ENCODE data around the gene TPRG1L.

Gene TPRG1L

DNA sequence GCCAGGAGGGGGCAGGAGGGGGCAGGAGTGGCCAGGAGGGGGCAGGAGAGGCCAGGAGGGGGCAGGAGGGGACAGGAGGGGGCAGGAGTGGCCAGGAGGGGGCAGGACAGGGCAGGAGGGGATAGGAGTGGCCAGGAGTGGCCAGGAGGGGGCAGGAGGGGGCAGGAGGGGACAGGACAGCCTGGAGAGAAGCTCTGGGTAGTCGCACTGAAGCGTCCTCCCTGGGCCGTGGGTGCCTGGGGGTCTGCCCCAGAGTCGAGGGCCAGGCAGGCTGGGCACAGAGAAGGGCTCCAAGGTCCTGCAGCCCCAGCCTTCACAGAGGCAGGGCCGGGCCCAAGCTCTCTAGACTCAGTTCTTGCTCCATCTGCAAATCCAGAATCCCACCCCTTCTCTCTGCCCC is 36.4 kb upstream of the TPRG1L start:
- TF ChIP-seq CTCF (IDR thresholded peaks at IDR 0.05; ENCODE audit: insufficient read depth, missing control alignments): no peak
- FAIRE-seq: no peak

DNA sequence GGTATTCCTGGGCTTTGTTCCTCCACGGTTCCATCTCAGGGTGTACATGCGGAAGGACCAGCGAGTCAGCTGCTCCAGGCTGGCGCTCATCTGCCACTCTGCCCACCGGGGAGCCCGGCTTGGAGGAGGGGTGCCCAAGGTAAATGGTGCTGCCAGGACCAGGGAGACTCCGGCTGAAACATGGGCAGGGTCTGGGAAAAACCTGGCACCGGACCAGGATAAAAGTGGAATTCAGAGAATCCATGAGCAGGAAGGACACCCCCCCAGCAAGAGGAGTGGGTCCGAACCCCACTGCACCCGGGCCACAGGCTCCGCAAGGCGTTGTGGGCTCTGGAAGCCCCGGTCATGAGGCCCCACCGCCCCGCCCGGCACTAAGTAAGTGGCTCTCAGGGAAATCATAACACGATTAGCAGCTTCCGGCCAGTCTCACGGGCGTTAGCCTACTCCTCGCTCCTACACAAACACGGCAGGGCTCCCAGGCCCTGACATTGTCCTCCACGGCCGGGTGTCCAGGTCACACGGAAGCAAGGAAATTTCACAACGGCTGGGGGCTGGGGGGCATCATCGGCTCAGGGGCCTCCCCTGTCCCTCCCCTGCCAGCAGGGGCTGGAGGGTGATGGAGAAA is 34.6 kb upstream of the TPRG1L start:
- no peak for DNase-seq (ENCODE audit: insufficient read length, low spot score)
- no peak for TF ChIP-seq CTCF (IDR thresholded peaks at IDR 0.05; ENCODE audit: insufficient read depth, missing control alignments)
- FAIRE-seq: no peak

More for the DNA sequence above, 36.4 kb upstream of the TPRG1L start:
- no peak for DNase-seq (ENCODE audit: insufficient read length, low spot score)

DNA sequence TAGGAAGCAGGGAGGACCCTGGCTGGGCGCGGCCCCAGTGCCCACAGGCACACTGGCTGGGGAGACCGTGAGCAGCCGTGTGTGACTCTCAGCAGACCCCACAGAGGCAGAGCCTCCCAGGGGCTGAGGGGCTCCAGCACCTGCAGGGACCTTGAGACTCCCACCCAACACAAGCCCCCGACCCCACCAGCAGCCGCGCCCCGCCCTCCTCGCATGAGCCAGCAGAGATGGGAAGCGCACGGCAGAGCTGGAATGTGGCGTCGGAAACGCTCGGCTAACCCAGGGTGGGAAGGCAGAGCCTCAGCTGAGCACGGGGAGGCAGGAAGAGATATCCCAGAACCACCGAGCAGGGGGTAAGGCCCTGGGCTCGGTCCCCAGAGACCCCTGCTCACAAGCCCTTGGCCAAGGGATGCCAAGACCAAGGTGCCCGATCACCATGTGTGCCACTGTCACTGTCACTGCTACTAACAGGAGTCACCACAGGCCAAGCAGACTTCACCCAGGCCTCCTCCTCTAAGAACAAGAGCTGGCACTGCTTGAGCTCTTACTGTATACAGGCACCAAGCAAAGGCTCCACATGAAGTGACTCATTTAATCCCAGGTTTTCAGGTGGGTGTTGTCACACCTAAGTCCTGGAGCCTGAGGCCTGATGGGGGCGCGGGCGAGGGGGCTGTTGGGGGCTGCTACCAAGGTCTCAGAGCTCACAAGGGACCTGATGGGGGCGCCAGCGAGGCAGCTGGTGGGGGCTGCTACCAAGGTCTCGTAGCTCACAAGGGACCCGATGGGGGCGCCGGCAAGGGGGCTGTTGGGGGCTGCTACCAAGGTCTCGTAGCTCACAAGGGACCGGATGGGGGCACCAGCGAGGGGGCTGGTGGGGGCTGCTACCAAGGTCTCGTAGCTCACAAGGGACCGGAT is 33.6 kb upstream of the TPRG1L start:
- no peak for TF ChIP-seq CTCF (IDR thresholded peaks at IDR 0.05; ENCODE audit: insufficient read depth, missing control alignments)
- FAIRE-seq: no peak
- DNase-seq (ENCODE audit: insufficient read length, low spot score): no peak

GRCh38 chr1:3593334-3593733 is 31.5 kb upstream of the TPRG1L start:
- FAIRE-seq (no peak), DNase-seq (ENCODE audit: insufficient read length, low spot score) (no peak)
- TF ChIP-seq CTCF (IDR thresholded peaks at IDR 0.05; ENCODE audit: insufficient read depth, missing control alignments): no peak

DNA sequence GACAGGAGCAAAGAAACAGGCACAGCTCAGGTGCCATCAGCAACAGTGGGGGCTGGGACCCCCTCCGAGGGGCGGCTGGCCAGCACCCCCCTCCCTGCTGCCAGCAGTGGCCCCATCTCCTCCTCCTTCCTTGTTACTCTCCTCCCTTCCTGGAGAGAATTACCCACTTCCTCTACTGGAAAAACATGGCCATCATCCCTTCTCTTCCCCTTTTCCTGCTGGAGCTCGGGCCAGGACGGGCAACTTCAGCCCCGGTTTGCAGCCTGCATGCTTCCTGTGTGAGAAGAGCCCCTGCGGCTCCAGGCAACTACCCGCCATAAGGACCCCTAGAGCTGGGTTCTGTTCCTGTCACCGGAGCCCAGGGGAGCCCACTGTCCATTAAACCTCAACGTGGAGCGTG is 31.1 kb upstream of the TPRG1L start:
- no peak for TF ChIP-seq CTCF (IDR thresholded peaks at IDR 0.05; ENCODE audit: insufficient read depth, missing control alignments)
- no peak for FAIRE-seq
- DNase-seq (ENCODE audit: insufficient read length, low spot score): no peak

GRCh38 chr1:3594706-3595377 is 30.0 kb upstream of the TPRG1L start:
- FAIRE-seq (no peak), DNase-seq (ENCODE audit: insufficient read length, low spot score) (no peak)
- no peak for TF ChIP-seq CTCF (IDR thresholded peaks at IDR 0.05; ENCODE audit: insufficient read depth, missing control alignments)
